TTC549 (cell line): Measurements from ENCODE around the gene SLC6A18.

Experiments
- FAIRE-seq: peaks from 2 replicates; lab custom pipeline; 2012; peaks lifted over from hg19 to GRCh38; lab: Jason Lieb, UNC

The SLC6A18 gene, protein sequence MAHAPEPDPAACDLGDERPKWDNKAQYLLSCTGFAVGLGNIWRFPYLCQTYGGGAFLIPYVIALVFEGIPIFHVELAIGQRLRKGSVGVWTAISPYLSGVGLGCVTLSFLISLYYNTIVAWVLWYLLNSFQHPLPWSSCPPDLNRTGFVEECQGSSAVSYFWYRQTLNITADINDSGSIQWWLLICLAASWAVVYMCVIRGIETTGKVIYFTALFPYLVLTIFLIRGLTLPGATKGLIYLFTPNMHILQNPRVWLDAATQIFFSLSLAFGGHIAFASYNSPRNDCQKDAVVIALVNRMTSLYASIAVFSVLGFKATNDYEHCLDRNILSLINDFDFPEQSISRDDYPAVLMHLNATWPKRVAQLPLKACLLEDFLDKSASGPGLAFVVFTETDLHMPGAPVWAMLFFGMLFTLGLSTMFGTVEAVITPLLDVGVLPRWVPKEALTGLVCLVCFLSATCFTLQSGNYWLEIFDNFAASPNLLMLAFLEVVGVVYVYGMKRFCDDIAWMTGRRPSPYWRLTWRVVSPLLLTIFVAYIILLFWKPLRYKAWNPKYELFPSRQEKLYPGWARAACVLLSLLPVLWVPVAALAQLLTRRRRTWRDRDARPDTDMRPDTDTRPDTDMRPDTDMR

DNA sequence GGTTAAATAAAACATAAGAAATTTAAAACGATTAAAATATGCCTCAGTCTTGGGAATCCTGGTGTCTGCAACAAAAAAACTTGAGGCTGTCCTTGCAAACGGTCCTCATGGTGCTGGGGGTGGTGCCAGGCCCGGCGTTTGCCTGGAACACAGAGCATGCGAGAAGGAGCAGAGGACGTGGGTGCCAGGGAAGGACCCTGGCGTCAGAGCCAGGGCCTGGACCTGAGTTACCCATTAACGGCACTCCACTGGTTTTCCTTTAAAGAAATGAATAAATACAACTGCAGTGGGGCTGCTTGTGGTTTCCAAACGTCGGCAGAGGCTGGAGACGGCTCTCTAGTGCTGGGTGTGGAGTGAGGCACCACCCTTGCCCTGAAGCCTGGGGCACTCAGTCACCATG lies at the start of gene SLC6A18:
Gene SLC6A18 (plus strand): TSS at position 301 of the 400 bp plus-strand sequence. CDS start 97 bp downstream, at position 398.
- FAIRE-seq = no peak

DNA sequence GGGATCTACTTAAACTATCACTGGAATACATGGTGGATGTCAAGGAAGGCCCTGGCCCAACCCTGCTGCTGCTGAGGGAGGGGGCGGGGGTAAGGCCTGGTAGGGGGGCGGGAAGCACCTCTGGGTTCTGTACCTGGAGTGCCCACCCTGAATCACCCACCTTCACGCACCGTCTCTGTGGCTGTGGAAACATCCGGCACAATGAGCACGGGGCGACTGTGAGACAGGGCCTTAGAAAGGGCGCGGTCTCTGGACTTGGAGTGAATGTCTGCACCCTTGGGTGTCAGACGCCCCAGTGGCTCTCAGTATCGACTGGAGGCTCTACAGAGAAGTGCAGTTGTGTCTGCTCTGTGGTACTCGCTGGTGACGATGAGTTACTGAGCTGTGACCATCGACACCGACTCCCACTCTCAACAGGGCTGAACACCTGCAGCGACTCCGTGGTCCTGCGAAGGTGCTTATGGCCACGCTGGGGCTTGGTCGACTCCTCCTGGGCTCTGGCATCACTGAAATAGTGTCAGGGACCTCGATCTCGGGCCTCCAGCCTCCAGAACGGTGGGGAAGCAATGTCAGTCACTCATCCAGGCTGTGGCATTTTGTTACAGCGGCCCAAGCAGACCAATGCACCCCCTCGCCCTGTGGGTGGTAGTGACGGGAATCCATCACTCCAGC lies 49.2 kb upstream of the SLC6A18 start:
- no peak for FAIRE-seq

DNA sequence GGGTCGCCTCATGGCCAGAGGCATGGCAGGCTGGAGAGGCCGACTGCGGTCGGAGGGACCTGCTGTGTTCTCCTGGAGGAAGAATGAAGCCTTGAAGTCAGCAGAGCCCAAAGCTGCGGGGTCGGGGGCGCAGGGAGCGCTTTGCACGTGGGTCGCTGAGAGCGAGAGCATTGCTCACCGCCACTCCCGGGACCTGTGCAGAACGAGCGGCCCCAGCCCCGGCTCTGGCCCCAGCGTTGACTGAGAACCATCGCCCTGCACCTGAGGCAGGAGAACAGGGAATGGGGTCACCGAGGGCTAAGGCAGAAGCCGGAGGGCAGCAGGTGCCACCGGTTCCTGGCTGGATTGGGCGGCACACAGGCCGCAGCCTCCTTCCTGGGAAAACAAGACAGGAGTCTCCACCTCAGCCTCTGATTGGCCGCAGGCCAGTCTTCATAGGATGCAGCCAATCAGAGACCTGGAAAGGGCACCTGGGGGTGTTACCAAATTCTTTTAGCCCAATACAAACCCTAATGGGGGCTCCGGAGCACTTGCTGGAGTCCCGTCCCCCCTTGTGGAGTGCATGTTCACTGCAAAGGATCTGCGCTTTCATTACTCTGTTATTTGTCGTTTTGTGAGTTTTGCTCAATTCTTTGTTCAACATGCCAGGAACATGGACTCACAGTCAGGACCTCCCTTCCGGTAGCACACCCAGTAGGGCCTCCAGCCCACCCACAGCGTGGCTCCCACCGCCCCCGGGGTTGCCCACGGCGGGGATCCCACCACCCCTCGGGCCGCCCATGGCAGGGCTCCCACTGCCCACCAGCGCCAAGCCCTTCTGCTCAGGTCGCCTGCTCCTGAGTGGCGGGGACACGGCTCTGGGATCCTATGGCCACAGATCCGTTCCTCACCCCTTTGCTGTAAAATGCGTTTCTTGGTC lies 48.4 kb upstream of the SLC6A18 start:
- no peak for FAIRE-seq

DNA sequence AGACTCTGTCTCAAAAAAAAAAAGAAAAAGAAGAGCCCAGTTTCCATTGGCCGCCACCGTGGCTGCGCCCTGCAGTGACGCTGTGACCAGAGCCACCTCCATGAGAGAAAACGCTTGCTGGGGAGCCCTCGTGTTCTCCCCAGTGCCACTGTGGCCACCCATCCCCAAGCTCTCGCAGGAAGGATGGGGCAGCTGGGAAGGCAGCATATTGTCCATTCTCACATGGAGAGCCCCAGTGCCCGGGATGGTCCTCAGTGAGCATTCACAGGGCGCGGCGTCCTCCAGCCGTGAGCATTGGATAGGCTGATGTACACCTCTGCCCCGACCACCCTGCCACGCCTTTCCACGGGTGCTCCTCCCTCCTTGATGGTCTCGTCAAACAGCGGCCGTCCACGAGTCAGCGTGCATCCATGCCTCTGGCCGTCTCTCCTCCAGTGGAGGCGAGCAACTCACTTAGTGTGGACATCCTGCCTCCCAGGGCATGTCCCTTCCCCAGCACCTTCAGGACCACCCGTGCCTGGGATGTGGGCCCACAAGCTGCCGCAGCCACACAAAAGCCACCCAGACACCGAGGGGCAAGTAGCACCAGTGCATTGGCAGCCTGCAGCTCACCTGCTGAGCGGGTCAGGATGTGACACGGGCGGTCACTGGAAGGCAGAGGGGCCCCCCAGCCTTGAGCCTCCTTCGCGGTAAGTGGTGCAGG lies 47.2 kb upstream of the SLC6A18 start:
- FAIRE-seq = no peak

DNA sequence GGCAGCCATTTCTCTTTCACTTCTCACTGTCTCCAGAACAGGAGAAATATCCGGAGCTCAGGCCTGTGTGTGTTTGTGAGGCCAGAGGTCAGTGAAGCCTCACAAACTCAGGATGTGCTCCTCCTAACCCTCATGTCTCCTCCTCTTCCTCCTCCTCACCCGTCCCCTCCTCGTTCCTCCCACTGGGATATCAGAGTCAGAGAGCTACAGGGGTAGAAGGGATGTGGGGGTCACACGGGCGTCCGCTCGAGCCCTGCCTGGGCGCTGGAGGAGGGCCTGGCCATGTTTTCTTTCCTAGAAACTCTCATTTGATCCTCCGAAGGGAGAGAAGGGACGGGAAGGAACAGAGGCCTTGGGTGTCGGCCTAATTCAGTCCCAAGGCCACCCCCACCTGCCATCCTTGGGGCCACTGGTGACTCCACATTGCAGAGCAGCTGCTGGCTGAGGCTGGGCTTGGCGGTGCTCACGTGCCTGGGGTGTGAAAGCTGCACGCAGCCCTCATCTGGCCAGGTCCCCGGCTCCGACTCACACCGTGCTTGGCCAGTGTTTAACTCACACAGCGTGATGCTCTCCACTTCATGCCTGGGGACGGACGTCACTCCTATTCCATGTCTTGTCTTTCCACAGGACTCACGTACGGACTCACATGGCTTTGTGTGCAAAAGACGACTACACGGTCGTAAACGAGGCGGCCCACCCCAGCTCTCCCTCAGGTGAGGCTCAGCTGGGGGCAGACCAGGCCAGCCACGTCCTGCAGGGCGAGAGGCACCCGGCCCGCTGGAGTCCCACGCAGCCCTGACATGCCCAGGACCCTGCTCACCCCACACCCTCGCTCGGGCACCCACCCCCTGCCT lies 46.4 kb upstream of the SLC6A18 start:
- no peak for FAIRE-seq

DNA sequence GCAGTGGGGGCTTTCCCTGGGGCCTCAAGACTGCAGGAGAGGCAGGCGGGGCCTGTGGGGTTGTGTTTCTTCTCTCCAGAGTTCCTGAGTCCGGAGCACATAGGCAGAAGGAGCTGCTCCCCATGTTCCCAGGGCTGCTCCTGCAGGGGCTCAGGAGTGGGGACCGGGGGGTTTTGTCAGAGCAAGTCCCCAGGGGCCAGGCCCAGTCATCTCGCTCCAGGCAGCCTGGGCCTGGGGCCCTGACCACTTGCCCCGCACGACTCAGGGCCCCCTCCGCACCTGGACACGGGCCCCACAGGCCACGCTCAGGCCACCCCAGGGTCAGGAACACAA lies 45.8 kb upstream of the SLC6A18 start:
- no peak for FAIRE-seq

DNA sequence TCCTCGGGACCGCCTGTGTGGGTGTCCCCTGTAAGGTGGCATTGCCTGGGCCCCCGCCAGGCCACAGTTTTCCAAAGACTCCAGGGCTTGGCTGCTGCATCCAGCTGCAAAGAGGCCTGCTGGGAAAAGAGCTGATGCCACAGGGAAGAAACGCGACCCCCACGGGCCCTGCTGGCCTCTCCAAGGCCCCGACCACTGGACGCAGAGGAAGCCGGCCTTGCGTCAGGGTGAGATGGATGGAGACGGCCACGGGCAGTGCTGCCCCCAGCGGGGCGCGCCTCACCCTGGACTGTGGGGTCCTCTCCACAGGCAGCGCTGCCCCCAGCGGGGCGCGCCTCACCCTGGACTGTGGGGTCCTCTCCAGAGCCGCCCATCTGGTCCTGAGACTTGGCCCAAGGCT lies 45.1 kb upstream of the SLC6A18 start:
- no peak for FAIRE-seq

DNA sequence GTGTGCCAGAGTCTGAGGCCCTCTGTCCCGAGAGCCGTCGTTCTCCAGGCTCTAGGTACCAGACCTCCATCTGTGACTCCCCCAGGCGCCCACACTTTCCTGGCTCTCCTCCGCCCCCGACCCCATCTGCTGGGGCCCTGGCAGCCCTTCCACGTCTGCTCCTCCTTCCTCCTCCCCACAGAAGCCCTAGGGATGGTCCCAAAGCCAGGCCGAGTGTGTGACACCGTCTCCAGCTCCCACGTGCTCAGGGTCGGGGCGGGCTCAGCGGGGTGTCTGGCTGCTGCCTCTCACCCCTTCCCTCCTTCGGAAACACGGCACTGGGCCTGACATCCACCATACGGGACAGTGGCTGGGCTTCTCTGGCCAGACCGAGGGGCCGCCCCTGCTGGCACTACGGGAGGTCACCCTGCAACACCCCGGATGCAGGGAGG lies 44.3 kb upstream of the SLC6A18 start:
- FAIRE-seq = no peak

DNA sequence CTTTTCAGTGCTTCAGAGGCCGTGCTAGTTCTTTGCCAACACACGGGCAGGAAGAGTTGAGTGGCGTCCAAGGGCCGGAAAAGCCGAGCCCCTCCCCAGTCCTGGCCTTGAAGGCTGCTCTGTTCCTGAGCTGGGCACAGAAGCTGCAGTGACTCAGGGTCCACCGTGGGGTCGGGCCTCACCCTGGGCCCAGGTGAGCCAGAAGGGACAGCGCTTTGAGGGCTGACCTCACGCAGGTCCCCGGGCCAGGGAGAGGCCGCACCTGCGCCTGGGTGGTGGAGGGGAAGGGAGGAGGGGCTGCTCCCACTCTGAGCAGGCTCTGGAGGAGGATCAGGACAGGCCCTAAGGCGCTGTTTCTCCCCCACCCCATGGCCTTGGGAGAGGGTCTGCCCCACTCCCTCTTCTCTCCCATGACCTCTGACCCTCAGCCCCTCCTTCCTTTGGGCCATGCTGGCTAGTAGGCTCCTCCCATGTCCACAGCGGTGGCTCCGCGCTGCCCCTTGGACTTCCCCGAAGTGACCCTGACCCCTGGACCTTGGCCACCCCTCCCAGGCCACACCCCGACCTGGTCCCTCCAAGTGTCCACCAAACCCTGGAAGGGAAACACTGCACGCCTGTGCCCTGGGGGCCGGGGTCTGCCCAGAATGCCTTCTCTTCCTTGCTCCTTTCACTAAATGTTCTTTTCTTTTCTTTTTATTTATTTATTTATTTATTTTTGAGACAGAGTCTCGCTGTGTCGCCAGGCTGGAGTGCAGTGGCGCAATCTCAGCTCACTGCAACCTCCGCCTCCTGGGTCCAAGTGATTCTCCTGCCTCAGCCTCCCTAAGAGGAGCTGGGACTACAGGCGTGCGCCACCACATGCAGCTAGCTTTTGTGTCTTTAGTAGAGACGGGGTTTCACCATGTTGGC lies 43.5 kb upstream of the SLC6A18 start:
- FAIRE-seq = no peak

DNA sequence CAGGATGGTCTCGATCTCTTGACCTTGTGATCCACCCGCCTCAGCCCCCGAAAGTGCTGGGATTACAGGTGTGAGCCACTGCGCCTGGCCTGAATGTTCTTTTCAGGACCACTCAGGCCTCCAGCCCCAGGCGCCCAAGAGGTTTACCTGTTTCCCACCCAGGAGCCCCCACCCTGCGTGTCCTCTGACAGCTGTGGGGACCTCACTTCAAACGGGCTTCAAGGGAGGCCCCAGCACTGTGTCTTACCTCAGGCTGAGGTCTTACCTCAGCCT lies 42.9 kb upstream of the SLC6A18 start:
- no peak for FAIRE-seq

DNA sequence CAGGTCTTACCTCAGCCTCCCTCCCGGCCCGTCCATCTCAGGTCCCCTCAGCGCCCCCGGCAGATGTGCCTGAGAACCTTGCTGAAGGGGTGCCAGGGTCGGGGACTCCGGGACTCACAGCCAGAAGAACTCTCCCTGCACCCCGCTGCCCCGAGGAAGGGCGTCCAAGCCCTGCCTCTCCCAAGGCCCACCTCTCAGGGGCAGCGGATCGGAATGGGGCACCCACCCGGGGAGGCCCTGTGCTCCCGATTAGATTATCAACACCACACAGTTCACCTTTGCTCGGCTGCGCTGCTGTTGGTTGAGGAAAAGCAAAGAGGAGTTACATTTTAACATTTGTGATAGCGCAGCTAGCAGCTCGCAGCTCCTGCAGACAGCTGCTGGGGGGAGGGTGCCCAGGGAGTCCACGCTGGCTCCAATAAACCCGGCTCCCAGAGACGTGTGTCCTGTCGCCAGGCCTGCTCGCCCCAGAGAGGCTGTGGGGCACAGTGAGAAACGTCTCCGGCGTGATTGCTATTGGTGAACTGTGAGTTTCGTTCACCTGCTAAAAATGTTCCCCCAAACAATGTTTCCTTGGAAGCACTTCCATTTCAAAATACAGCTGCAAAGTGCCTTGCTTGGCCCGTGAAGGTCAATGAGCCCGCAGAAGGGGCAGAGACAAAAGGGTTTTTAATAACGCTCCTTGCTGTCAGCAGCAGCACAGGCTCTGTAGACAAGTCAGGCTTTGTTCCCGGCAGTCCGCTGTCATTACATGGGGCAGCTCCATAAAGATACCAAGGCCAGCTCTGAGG lies 42.4 kb upstream of the SLC6A18 start:
- FAIRE-seq = no peak

DNA sequence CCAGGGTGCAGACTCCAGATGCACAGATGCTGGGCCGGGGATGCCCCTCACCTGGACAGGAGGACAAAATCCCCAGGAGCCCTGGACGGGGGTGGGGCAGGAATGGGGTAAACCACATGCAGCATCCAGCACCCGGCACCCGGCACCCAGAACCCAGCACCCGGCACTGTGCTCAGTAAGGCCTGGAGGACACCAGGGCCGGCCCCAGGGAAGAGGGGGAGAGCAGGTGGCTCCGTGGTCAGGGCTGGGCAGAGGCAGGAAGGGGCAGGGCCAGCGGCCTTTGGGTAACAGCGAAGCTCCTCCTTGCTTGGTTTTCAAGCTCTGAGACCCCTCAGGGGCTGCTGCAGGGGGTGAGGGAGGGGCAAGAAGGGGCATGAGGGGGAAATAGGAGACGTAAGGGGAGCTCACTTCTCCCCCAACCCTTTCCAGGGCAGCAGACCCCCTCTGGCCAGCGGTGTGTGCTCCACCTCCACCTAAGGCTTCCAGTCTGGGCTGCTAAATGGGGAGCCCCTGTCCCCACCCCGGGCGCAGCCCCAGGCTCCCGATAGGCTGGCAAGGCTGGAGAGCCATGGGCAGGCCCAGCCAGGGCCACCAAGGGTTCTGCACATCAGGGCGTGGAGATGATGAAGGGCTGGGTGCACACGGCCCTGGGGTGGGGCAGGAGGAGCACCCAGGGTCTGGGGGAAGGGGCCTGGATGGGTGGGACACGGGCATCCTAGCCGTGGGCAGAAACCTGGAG lies 41.6 kb upstream of the SLC6A18 start:
- FAIRE-seq = no peak

DNA sequence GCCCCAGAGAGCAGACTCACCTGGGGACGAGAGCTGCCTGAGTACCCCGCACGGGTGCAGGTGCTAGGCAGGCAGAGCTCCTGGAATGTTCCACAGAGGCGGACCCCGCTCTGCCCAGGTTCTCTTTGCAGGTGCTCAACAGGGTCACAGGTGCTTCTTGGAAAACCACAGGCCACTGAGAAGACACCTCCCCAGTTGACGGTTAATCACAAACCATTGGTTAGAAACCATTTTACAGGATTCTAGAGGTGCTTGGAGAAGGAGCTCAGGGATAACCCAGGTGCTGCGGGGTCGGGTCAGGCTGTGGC lies 41.1 kb upstream of the SLC6A18 start:
- no peak for FAIRE-seq

DNA sequence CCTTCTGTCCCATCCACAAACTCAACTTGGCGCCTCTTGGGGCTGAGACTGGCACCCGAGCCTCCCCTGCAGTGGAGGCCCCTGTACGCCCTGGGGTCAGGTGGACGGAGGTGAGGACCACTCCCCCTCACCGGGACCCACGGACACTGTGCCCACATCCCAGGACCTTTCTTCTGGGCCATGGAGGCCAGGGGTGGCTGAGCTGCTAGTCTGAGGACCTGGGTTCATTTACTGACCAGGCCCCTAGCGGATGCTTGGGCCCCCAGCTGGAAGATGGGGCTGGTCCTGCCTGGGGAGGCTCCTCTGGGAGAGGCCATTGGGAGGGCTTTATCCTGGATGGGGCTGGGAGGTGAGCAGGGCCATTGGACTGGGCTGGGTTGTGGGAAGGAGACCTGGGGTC lies 40.7 kb upstream of the SLC6A18 start:
- no peak for FAIRE-seq

DNA sequence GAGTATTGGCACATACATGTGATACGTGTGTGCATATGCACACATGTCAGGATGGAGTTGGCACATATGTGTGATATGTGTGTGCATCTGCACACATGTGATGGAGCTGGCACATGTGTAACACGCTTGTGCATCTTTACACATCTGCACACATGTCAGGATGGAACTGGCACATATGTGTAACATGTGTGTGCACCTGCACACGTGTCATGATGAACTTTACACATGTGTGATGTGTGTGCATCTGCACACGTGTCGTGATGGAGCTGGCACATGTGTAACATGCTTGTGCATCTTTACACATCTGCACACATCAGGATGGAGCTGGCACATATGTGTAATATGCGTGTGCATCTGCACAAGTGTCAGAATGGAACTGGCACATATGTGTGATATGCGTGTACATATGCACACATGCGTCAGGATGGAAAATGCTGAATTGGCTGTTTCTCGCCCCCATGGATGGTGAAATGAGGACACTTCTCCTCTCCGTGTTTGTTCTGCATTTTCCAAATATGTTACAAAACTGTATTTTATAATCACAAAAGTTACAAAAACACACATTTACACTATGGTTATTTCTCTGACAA lies 40.0 kb upstream of the SLC6A18 start:
- no peak for FAIRE-seq

DNA sequence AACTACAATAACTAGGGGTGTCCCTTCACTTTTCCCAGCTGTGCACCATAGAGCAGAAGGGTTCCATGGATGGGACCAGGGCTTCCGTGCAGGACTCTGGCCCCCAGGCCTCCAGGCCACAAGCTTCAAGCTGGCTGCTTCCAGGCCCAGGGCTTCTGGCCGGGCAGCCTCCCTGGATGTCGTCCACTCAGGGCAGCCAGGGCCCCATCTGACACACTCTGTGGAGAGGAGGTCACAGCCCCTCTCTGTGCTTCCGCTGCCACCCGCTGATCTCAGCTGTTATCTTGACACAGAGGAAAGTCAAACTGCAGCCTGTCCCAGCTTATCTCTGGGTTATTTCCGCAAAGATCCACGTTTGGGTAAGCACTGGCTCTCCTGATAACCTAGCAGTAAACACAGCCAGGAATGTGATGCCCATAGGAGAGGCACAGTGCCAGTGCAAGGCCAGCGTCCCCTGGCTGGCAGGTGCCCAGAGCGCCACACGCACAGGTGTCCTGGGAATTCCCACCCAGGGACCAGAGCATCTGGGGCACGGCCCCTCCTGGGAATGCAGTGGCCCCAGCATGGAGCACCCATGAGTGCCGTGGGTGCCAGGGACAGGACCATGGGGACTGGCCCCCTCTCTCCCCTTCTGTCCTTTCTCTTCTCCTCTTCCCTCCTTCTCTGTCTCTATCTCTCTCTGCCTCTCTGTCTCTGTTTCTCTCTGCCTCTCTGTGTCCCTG lies 39.4 kb upstream of the SLC6A18 start:
- no peak for FAIRE-seq
